ENCODE data around the gene CTSZ. TPM values are rescaled to one million over a fixed set of nuclear protein-coding genes. Genes with fewer than 3 reads are reported as not detected.
A peak's percentile ranks its signal among the peaks of the same experiment; 100 is the strongest.

Gene CTSZ
- total RNA-seq, 2 experiments from 2014 or later = 48.2 to 53.3 TPM

- no peaks in the 10 kb centered on the region for H3K9me3 Mint-ChIP-seq
- no peaks in the 10 kb centered on the region for H3K27me3 Mint-ChIP-seq
- ChIA-PET POLR2A (no interaction called here), CTCF (interaction anchor here (1.1 to 1.6 kb wide), 2 partner anchors 11 to 24 kb away, joined by 3 to 7 read pairs; partner anchors contain the start of gene TUBB1)
- DNase-seq = no peak
- peaks cover 56% of the 10 kb centered on the region for H3K4me1 Mint-ChIP-seq
- H3K27ac Mint-ChIP-seq = peak overlapping the region; percentile 41
- H3K36me3 Mint-ChIP-seq (ENCODE audit: low read depth) = peaks cover 11% of the 10 kb centered on the region
- peak overlapping the region; percentile 71 for H3K4me3 Mint-ChIP-seq
These were observed 834 bp upstream of the CTSZ start for GRCh38 chr20:59007665-59008511.

GRCh38 chr20:59006167-59006863 is 739 bp downstream of the CTSZ start:
- peaks cover 46% of the 10 kb centered on the region for H3K4me1 Mint-ChIP-seq
- H3K36me3 Mint-ChIP-seq (ENCODE audit: low read depth) = peaks cover 21% of the 10 kb centered on the region
- H3K27me3 Mint-ChIP-seq = no peaks in the 10 kb centered on the region
- H3K4me3 Mint-ChIP-seq = peak overlapping the region; percentile 78
- DNase-seq = no peak
- peak overlapping the region; percentile 91 for H3K27ac Mint-ChIP-seq
- ChIA-PET CTCF (interaction anchor here (2.8 kb wide), 1 partner anchor 8 kb away, joined by 10 read pairs; no protein-coding TSS in a partner anchor), POLR2A (no interaction called here)
- H3K9me3 Mint-ChIP-seq = no peaks in the 10 kb centered on the region

GRCh38 chr20:59005523-59006166 is 1.4 kb downstream of the CTSZ start:
- Mint-ChIP-seq H3K27ac (peak overlapping the region; percentile 91), H3K27me3 (no peaks in the 10 kb centered on the region), H3K4me1 (peaks cover 39% of the 10 kb centered on the region), H3K9me3 (no peaks in the 10 kb centered on the region), H3K4me3 (peak overlapping the region; percentile 78), H3K36me3 (ENCODE audit: low read depth) (peaks cover 21% of the 10 kb centered on the region)
- DNase-seq = no peak
- ChIA-PET POLR2A (no interaction called here), CTCF (interaction anchor here (0.9 to 2.8 kb wide), 2 partner anchors 9 to 202 kb away, joined by 3 to 10 read pairs; no protein-coding TSS in a partner anchor)

GRCh38 chr20:59004763-59005522 is 2.1 kb downstream of the CTSZ start:
- Mint-ChIP-seq H3K9me3 (no peaks in the 10 kb centered on the region), H3K27ac (peak overlapping the region; percentile 91), H3K4me3 (peak overlapping the region; percentile 78), H3K4me1 (peaks cover 35% of the 10 kb centered on the region), H3K27me3 (no peaks in the 10 kb centered on the region), H3K36me3 (ENCODE audit: low read depth) (peaks cover 24% of the 10 kb centered on the region)
- DNase-seq = peak; percentile 58
- ChIA-PET POLR2A (no interaction called here), CTCF (interaction anchor here (0.9 to 2.8 kb wide), 2 partner anchors 10 to 203 kb away, joined by 3 to 10 read pairs; no protein-coding TSS in a partner anchor)

GRCh38 chr20:59004493-59004762 is 2.6 kb downstream of the CTSZ start:
- DNase-seq = peak; percentile 47
- H3K4me3 Mint-ChIP-seq = peak overlapping the region; percentile 78

GRCh38 chr20:59003836-59004492 is 3.1 kb downstream of the CTSZ start:
- CTCF ChIA-PET = interaction anchor here (2.8 kb wide), 1 partner anchor 11 kb away, joined by 10 read pairs; no protein-coding TSS in a partner anchor
- Mint-ChIP-seq H3K27me3 (no peaks in the 10 kb centered on the region), H3K27ac (peak overlapping the region; percentile 91), H3K36me3 (ENCODE audit: low read depth) (peaks cover 27% of the 10 kb centered on the region), H3K4me3 (peak overlapping the region; percentile 45), H3K9me3 (no peaks in the 10 kb centered on the region), H3K4me1 (peaks cover 35% of the 10 kb centered on the region)
- DNase-seq = no peak
- POLR2A ChIA-PET = no interaction called here

More at GRCh38 chr20:59004493-59004762, 2.6 kb downstream of the CTSZ start:
- Mint-ChIP-seq H3K4me1 (peaks cover 35% of the 10 kb centered on the region), H3K36me3 (ENCODE audit: low read depth) (peaks cover 26% of the 10 kb centered on the region), H3K27me3 (no peaks in the 10 kb centered on the region), H3K27ac (peak overlapping the region; percentile 91), H3K9me3 (no peaks in the 10 kb centered on the region)
- CTCF ChIA-PET = interaction anchor here (2.8 kb wide), 1 partner anchor 10 kb away, joined by 10 read pairs; no protein-coding TSS in a partner anchor
- POLR2A ChIA-PET = no interaction called here

- ChIA-PET POLR2A (no interaction called here), CTCF (interaction anchor here (0.6 kb wide), 1 partner anchor 83 kb away, joined by 6 read pairs; no protein-coding TSS in a partner anchor)
- H3K4me1 Mint-ChIP-seq = peaks cover 35% of the 10 kb centered on the region
- no peak overlapping the region for H3K27ac Mint-ChIP-seq
- H3K4me3 Mint-ChIP-seq = no peak overlapping the region
- DNase-seq = no peak
- no peaks in the 10 kb centered on the region for H3K9me3 Mint-ChIP-seq
- H3K27me3 Mint-ChIP-seq = no peaks in the 10 kb centered on the region
- peaks cover 30% of the 10 kb centered on the region for H3K36me3 Mint-ChIP-seq (ENCODE audit: low read depth)
These were observed 4.1 kb downstream of the CTSZ start for GRCh38 chr20:59002874-59003399.

GRCh38 chr20:59002388-59002787 is 4.7 kb downstream of the CTSZ start:
- H3K9me3 Mint-ChIP-seq = no peaks in the 10 kb centered on the region
- H3K4me3 Mint-ChIP-seq = no peak overlapping the region
- H3K27me3 Mint-ChIP-seq = no peaks in the 10 kb centered on the region
- H3K27ac Mint-ChIP-seq = no peak overlapping the region
- ChIA-PET CTCF (no interaction called here), POLR2A (no interaction called here)
- peaks cover 35% of the 10 kb centered on the region for H3K4me1 Mint-ChIP-seq
- H3K36me3 Mint-ChIP-seq (ENCODE audit: low read depth) = peaks cover 34% of the 10 kb centered on the region
- DNase-seq = no peak

- H3K9me3 Mint-ChIP-seq = no peaks in the 10 kb centered on the region
- POLR2A ChIA-PET = no interaction called here
- CTCF ChIA-PET = no interaction called here
These were observed 5.4 kb downstream of the CTSZ start for GRCh38 chr20:59001449-59002171.

GRCh38 chr20:59001068-59001448 is 6.0 kb downstream of the CTSZ start:
- Mint-ChIP-seq H3K4me1 (peaks cover 35% of the 10 kb centered on the region), H3K27ac (no peak overlapping the region), H3K4me3 (no peak overlapping the region), H3K36me3 (ENCODE audit: low read depth) (peaks cover 46% of the 10 kb centered on the region), H3K9me3 (no peaks in the 10 kb centered on the region), H3K27me3 (no peaks in the 10 kb centered on the region)
- ChIA-PET POLR2A (no interaction called here), CTCF (no interaction called here)
- no peak for DNase-seq

More at GRCh38 chr20:59001449-59002171, 5.4 kb downstream of the CTSZ start:
- Mint-ChIP-seq H3K4me1 (peaks cover 35% of the 10 kb centered on the region), H3K4me3 (no peak overlapping the region), H3K36me3 (ENCODE audit: low read depth) (peaks cover 40% of the 10 kb centered on the region), H3K27ac (no peak overlapping the region), H3K27me3 (no peaks in the 10 kb centered on the region)
- DNase-seq = no peak

GRCh38 chr20:59000326-59000725 is 6.7 kb downstream of the CTSZ start:
- Mint-ChIP-seq H3K4me3 (no peak overlapping the region), H3K27ac (no peak overlapping the region), H3K27me3 (no peaks in the 10 kb centered on the region), H3K36me3 (ENCODE audit: low read depth) (peaks cover 53% of the 10 kb centered on the region), H3K9me3 (no peaks in the 10 kb centered on the region), H3K4me1 (peaks cover 28% of the 10 kb centered on the region)
- ChIA-PET CTCF (interaction anchor here (0.6 kb wide), 1 partner anchor 205 kb away, joined by 3 read pairs; no protein-coding TSS in a partner anchor), POLR2A (no interaction called here)
- no peak for DNase-seq
